OCI-LY7 (cell line): ENCODE results near the gene PIPOX. TPM values are rescaled to one million over a fixed set of nuclear protein-coding genes. Genes with fewer than 3 reads are reported as not detected.

Source experiments
- BruUV-seq: library from RNA; stranded (reverse); fragments of 400-500 nt; replicated peaks from 2 replicates; lab custom pipeline; 2021; lab: Mats Ljungman, UMichigan
- CTCF ChIA-PET: fragments of 300-600 bp; sonication (Branson Sonifier 250); formaldehyde crosslinking; loops from one replicate; lab custom pipeline; 2022; ENCODE audit warnings: antibody characterized with exemption; ENCODE audit not compliant: unreplicated experiment; lab: Charles Lee
- POLR2A ChIA-PET: fragments of 300-600 bp; sonication (Branson Sonifier 250); formaldehyde crosslinking; loops from one replicate; lab custom pipeline; 2022; ENCODE audit warnings: antibody characterized with exemption; lab: Charles Lee
- DNase-seq: peaks from one replicate; pipeline ENCODE4 v3.0.0-alpha.2; 2015; ENCODE audit warnings: low spot score
- H2AFZ ChIP-seq: fragments of 200-600 bp; sonication (generic), shearing (Covaris generic); 2 replicates; pipeline ENCODE4 v1.6.1; 2014; ENCODE audit warnings: mild to moderate bottlenecking, antibody characterized with exemption, low read length, moderate library complexity
- H3K27ac ChIP-seq: fragments of 200-600 bp; sonication (generic); 2 replicates; pipeline ENCODE4 v1.5.1; 2014; ENCODE audit warnings: mixed run types, low read depth, mild to moderate bottlenecking, moderate library complexity, low read length, inconsistent platforms; ENCODE audit not compliant: poor library complexity, severe bottlenecking
- H3K36me3 ChIP-seq: fragments of 200-600 bp; sonication (generic); 2 replicates; pipeline ENCODE4 v1.6.1; 2014; ENCODE audit warnings: mild to moderate bottlenecking, antibody characterized with exemption, low read length, moderate library complexity, mixed read lengths; ENCODE audit not compliant: insufficient read depth
- H3K4me1 ChIP-seq: fragments of 200-600 bp; sonication (generic); 2 replicates; pipeline ENCODE4 v1.5.1; 2014; ENCODE audit warnings: mild to moderate bottlenecking, low read length; ENCODE audit not compliant: insufficient read depth, poor library complexity, severe bottlenecking
- H3K4me2 ChIP-seq: fragments of 200-600 bp; sonication (generic); 2 replicates; pipeline ENCODE4 v1.6.1; 2014; ENCODE audit warnings: mild to moderate bottlenecking, low read length
- H3K4me3 ChIP-seq: fragments of 200-600 bp; sonication (generic); 2 replicates; pipeline ENCODE4 v1.5.1; 2014; ENCODE audit warnings: mild to moderate bottlenecking, low read depth, low read length; ENCODE audit not compliant: poor library complexity, severe bottlenecking
- H3K79me2 ChIP-seq: fragments of 200-600 bp; sonication (generic); 2 replicates; pipeline ENCODE4 v1.6.1; 2016; ENCODE audit warnings: low read depth, mild to moderate bottlenecking, low read length, moderate library complexity, mixed read lengths; ENCODE audit not compliant: insufficient read depth
- H3K9me2 ChIP-seq: fragments of 200-600 bp; sonication (generic); 2 replicates; pipeline ENCODE4 v1.6.1; 2016; ENCODE audit warnings: mild to moderate bottlenecking, low read length, mixed read lengths; ENCODE audit not compliant: insufficient read depth
- H3K9me3 ChIP-seq: fragments of 200-600 bp; sonication (generic); 2 replicates; pipeline ENCODE4 v1.6.1; 2014; ENCODE audit warnings: mild to moderate bottlenecking, mixed run types, low read length, mixed read lengths
- H4K20me1 ChIP-seq: fragments of 200-600 bp; sonication (generic); 2 replicates; pipeline ENCODE4 v1.6.1; 2014; ENCODE audit warnings: mild to moderate bottlenecking, antibody characterized with exemption, low read length, moderate library complexity, mixed read lengths; ENCODE audit not compliant: insufficient read depth
- EZH2phosphoT487 ChIP-seq: fragments of 200-600 bp; sonication (generic); IDR thresholded peaks from 2 replicates; pipeline ENCODE4 v1.6.1; 2018; ENCODE audit warnings: low read depth, borderline replicate concordance, mild to moderate bottlenecking, mixed run types, antibody characterized with exemption, low read length, moderate library complexity, mixed read lengths
- intact Hi-C: fragments of 100-400 bp; cut with micrococcal nuclease; formaldehyde crosslinking; loops from one replicate; pipeline ENCODE4 v1.10.0; 2022; ENCODE audit not compliant: unreplicated experiment
- total RNA-seq, 2 experiments: library from RNA; depleted of rRNA in 1 of 2; stranded (reverse); fragments of >200 nt in 1 of 2; shearing (Covaris generic) in 1 of 2; gene quantifications; 2 replicates each; pipeline ENCODE4 v1.2.3, GENCODE V29; 2014 to 2022
- TF ChIP-seq, protein P1 (sequence below): fragments of 200-600 bp; sonication (generic); conservative IDR thresholded peaks from 2 replicates; pipeline ENCODE4 v1.5.1; 2014; ENCODE audit warnings: mild to moderate bottlenecking, antibody characterized with exemption, low read length, moderate library complexity, mixed read lengths

PIPOX gene
- total RNA-seq, 2 experiments from 2014 or later, result 3.8 to 4.1 TPM

GRCh38 chr17:28996554-28997096, 46.3 kb upstream of the PIPOX start:
- no peak overlapping the region for H3K4me2 ChIP-seq
- H3K79me2 ChIP-seq, result no peaks in the 10 kb centered on the region
- no peak overlapping the region for H2AFZ ChIP-seq
- no peak for DNase-seq
- TF ChIP-seq, protein P1, sequence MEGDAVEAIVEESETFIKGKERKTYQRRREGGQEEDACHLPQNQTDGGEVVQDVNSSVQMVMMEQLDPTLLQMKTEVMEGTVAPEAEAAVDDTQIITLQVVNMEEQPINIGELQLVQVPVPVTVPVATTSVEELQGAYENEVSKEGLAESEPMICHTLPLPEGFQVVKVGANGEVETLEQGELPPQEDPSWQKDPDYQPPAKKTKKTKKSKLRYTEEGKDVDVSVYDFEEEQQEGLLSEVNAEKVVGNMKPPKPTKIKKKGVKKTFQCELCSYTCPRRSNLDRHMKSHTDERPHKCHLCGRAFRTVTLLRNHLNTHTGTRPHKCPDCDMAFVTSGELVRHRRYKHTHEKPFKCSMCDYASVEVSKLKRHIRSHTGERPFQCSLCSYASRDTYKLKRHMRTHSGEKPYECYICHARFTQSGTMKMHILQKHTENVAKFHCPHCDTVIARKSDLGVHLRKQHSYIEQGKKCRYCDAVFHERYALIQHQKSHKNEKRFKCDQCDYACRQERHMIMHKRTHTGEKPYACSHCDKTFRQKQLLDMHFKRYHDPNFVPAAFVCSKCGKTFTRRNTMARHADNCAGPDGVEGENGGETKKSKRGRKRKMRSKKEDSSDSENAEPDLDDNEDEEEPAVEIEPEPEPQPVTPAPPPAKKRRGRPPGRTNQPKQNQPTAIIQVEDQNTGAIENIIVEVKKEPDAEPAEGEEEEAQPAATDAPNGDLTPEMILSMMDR, result no peak
- no peak for TF ChIP-seq EZH2phosphoT487
- BruUV-seq, result no TSS peak
- ChIA-PET CTCF (no interaction called here), POLR2A (no interaction called here)
- no peak overlapping the region for H3K27ac ChIP-seq
- no peak overlapping the region for H3K4me3 ChIP-seq
- no peaks in the 10 kb centered on the region for H3K9me2 ChIP-seq
- no peaks in the 10 kb centered on the region for H3K9me3 ChIP-seq
- no peaks in the 10 kb centered on the region for H3K4me1 ChIP-seq
- no peaks in the 10 kb centered on the region for H4K20me1 ChIP-seq
- intact Hi-C loops, result no loop called here
- no peaks in the 10 kb centered on the region for H3K36me3 ChIP-seq

DNA sequence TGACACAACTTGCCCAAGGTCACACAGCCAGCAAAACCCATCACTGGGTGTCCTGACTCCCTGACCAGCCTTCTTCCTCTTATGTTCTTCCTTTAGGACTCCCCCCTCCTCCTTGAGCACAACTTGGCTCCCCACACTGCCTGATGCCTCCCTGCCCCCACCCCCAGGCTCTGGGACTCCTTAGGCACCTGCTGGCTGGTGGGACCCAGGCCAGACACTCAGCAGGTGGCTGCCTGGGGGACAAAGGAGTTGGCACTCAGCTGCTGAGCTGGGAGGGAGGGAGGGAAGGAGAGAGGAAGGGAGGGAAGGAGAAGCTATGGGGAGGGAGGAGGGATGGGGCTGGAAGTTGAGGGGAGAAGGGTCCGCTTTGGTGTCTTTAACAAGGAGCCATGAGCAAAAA, 45.1 kb upstream of the PIPOX start:
- Histone ChIP-seq H2AFZ (no peak overlapping the region), H3K79me2 (no peaks in the 10 kb centered on the region), H3K9me3 (no peaks in the 10 kb centered on the region), H3K9me2 (no peaks in the 10 kb centered on the region), H3K4me2 (no peak overlapping the region), H3K36me3 (no peaks in the 10 kb centered on the region), H4K20me1 (no peaks in the 10 kb centered on the region), H3K27ac (no peak overlapping the region), H3K4me3 (no peak overlapping the region), H3K4me1 (no peaks in the 10 kb centered on the region)
- no TSS peak for BruUV-seq
- ChIA-PET POLR2A (no interaction called here), CTCF (interaction anchor here (0.9 kb wide), 1 partner anchor 21 kb away, joined by 3 read pairs; no protein-coding TSS in a partner anchor)
- DNase-seq, result no peak
- TF ChIP-seq, protein P1, result no peak
- no peak for TF ChIP-seq EZH2phosphoT487
- intact Hi-C loops, result no loop called here

GRCh38 chr17:28999206-28999605, 43.7 kb upstream of the PIPOX start:
- intact Hi-C loops, result no loop called here
- TF ChIP-seq EZH2phosphoT487, result no peak
- TF ChIP-seq, protein P1, result no peak
- POLR2A ChIA-PET, result no interaction called here

More at GRCh38 chr17:28999206-28999605, 43.7 kb upstream of the PIPOX start:
- Histone ChIP-seq H3K27ac (no peak overlapping the region), H3K4me3 (no peak overlapping the region), H3K9me2 (no peaks in the 10 kb centered on the region), H4K20me1 (no peaks in the 10 kb centered on the region), H3K79me2 (no peaks in the 10 kb centered on the region), H3K9me3 (no peaks in the 10 kb centered on the region), H3K4me1 (no peaks in the 10 kb centered on the region), H3K36me3 (no peaks in the 10 kb centered on the region), H3K4me2 (no peak overlapping the region), H2AFZ (no peak overlapping the region)
- CTCF ChIA-PET, result no interaction called here
- no TSS peak for BruUV-seq
- no peak for DNase-seq
